HL-60 (cell line): Measurements from ENCODE around the gene PIK3CD.

Experiments
- DNase-seq, 2 experiments: peaks; one replicate each; pipeline ENCODE4 v3.0.0-alpha.2; 2010 to 2020; ENCODE audit warnings: low read depth in 1 of 2, low spot score in 1 of 2
- H3K27ac ChIP-seq: fragments of 250-450 bp; sonication (Bioruptor Pico); replicated peaks from 2 replicates; pipeline ENCODE4 v1.5.1; 2020; ENCODE audit warnings: mild to moderate bottlenecking, moderate library complexity
- H3K27me3 ChIP-seq: fragments of 250-450 bp; sonication (Bioruptor Pico); 2 replicates; pipeline ENCODE4 v1.5.1; 2021; ENCODE audit warnings: mild to moderate bottlenecking, moderate library complexity; ENCODE audit not compliant: insufficient read depth, poor library complexity, severe bottlenecking
- H3K4me3 ChIP-seq: replicated peaks from 2 replicates; pipeline ENCODE4 v1.5.1; 2011; ENCODE audit warnings: mild to moderate bottlenecking, control low read depth, low read length; ENCODE audit not compliant: insufficient read depth
- GABPA ChIP-seq: IDR thresholded peaks from 2 replicates; pipeline ENCODE4 v1.6.1; 2012; ENCODE audit warnings: low read depth
- POLR2AphosphoS5 ChIP-seq: IDR thresholded peaks from 2 replicates; pipeline ENCODE4 v1.6.1; 2012; ENCODE audit warnings: low read depth
- SPI1 ChIP-seq: IDR thresholded peaks from 2 replicates; pipeline ENCODE4 v1.6.1; 2012; ENCODE audit warnings: low read depth, mild to moderate bottlenecking, borderline replicate concordance
- TF ChIP-seq, protein P1 (sequence below): IDR thresholded peaks from one replicate; pipeline ENCODE4 v1.5.1; 2011; ENCODE audit warnings: low read length, control low read depth, inconsistent platforms; ENCODE audit not compliant: insufficient read depth
- TF ChIP-seq, protein P2 (sequence below): IDR thresholded peaks from 2 replicates; pipeline ENCODE4 v1.6.1; 2012; ENCODE audit warnings: low read depth; ENCODE audit not compliant: insufficient replicate concordance

PIK3CD gene

DNA sequence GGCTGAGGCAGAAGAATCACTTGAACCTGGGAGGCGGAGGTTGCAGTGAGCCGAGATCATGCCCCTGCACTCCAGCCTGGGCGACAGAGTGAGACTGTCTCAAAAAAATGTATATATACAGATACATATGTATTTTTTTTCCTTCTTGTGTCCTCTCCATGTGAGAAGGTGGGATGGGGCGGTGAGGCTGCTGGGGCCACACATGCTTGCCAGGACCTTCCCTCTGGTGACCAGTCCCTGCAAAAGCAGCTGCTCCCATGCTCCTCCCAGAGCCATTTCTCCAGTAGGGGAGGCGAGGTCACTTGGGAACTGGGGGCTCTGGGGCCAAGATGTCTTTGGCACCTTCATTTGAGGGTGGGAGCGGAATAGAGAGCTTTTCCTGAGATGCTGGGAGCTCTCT lies 74.9 kb downstream of the PIK3CD start:
- Histone ChIP-seq H3K27ac (no peak overlapping the region), H3K4me3 (no peak overlapping the region), H3K27me3 (no peaks in the 10 kb centered on the region)
- TF ChIP-seq GABPA (no peak), SPI1 (no peak), POLR2AphosphoS5 (no peak)
- TF ChIP-seq, protein P1, sequence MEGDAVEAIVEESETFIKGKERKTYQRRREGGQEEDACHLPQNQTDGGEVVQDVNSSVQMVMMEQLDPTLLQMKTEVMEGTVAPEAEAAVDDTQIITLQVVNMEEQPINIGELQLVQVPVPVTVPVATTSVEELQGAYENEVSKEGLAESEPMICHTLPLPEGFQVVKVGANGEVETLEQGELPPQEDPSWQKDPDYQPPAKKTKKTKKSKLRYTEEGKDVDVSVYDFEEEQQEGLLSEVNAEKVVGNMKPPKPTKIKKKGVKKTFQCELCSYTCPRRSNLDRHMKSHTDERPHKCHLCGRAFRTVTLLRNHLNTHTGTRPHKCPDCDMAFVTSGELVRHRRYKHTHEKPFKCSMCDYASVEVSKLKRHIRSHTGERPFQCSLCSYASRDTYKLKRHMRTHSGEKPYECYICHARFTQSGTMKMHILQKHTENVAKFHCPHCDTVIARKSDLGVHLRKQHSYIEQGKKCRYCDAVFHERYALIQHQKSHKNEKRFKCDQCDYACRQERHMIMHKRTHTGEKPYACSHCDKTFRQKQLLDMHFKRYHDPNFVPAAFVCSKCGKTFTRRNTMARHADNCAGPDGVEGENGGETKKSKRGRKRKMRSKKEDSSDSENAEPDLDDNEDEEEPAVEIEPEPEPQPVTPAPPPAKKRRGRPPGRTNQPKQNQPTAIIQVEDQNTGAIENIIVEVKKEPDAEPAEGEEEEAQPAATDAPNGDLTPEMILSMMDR = no peak
- TF ChIP-seq, protein P2, sequence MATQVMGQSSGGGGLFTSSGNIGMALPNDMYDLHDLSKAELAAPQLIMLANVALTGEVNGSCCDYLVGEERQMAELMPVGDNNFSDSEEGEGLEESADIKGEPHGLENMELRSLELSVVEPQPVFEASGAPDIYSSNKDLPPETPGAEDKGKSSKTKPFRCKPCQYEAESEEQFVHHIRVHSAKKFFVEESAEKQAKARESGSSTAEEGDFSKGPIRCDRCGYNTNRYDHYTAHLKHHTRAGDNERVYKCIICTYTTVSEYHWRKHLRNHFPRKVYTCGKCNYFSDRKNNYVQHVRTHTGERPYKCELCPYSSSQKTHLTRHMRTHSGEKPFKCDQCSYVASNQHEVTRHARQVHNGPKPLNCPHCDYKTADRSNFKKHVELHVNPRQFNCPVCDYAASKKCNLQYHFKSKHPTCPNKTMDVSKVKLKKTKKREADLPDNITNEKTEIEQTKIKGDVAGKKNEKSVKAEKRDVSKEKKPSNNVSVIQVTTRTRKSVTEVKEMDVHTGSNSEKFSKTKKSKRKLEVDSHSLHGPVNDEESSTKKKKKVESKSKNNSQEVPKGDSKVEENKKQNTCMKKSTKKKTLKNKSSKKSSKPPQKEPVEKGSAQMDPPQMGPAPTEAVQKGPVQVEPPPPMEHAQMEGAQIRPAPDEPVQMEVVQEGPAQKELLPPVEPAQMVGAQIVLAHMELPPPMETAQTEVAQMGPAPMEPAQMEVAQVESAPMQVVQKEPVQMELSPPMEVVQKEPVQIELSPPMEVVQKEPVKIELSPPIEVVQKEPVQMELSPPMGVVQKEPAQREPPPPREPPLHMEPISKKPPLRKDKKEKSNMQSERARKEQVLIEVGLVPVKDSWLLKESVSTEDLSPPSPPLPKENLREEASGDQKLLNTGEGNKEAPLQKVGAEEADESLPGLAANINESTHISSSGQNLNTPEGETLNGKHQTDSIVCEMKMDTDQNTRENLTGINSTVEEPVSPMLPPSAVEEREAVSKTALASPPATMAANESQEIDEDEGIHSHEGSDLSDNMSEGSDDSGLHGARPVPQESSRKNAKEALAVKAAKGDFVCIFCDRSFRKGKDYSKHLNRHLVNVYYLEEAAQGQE = no peak
- DNase-seq = no peak

DNA sequence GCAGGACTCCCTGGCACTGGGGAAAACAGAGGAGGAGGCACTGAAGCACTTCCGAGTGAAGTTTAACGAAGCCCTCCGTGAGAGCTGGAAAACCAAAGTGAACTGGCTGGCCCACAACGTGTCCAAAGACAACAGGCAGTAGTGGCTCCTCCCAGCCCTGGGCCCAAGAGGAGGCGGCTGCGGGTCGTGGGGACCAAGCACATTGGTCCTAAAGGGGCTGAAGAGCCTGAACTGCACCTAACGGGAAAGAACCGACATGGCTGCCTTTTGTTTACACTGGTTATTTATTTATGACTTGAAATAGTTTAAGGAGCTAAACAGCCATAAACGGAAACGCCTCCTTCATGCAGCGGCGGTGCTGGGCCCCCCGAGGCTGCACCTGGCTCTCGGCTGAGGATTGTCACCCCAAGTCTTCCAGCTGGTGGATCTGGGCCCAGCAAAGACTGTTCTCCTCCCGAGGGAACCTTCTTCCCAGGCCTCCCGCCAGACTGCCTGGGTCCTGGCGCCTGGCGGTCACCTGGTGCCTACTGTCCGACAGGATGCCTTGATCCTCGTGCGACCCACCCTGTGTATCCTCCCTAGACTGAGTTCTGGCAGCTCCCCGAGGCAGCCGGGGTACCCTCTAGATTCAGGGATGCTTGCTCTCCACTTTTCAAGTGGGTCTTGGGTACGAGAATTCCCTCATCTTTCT lies 75.5 kb downstream of the PIK3CD start:
- no peak overlapping the region for H3K4me3 ChIP-seq
- no peak overlapping the region for H3K27ac ChIP-seq
- H3K27me3 ChIP-seq = no peaks in the 10 kb centered on the region
- TF ChIP-seq, protein P1 = no peak
- DNase-seq = no peak

DNA sequence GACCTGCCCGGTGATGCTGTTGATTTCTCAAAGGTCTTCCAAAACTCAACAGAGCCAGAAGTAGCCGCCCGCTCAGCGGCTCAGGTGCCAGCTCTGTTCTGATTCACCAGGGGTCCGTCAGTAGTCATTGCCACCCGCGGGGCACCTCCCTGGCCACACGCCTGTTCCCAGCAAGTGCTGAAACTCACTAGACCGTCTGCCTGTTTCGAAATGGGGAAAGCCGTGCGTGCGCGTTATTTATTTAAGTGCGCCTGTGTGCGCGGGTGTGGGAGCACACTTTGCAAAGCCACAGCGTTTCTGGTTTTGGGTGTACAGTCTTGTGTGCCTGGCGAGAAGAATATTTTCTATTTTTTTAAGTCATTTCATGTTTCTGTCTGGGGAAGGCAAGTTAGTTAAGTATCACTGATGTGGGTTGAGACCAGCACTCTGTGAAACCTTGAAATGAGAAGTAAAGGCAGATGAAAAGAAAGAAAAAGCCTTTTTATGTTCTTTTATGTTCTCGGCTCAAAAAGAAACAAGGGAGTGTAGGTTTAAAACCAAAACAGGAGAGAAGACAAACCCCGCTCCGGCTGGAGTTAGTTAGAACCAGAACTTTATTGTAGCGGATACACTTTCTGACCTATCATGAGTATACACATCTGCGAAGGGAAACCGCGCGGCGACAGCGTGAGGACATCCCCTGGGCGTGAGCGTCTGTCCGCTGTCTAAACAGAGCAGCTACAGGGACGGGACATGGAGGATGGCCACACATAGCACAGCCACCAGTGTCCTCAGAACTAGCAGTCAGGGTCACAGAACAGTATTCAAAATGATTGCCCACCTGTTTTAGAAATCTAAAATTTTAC lies 77.1 kb downstream of the PIK3CD start:
- Histone ChIP-seq H3K27ac (no peak overlapping the region), H3K27me3 (no peaks in the 10 kb centered on the region), H3K4me3 (no peak overlapping the region)
- no peak for DNase-seq
- TF ChIP-seq GABPA (no peak), SPI1 (no peak), POLR2AphosphoS5 (no peak; the same call in 1 of the 2 replicates)
- TF ChIP-seq, protein P1 = no peak
- TF ChIP-seq, protein P2 = no peak
